GM19043 (cell line): ENCODE measurements around the gene PYCR2.
A peak's percentile ranks its signal among the peaks of the same experiment; 100 is the strongest.
"Not testable (repeated sequence)": the region's sequence is repeated elsewhere in the genome, so short reads cannot be mapped to it uniquely, and the experiment has no call there.

Experiments used
- ATAC-seq: cut with Tn5 transposase; IDR thresholded peaks from one replicate; pipeline ENCODE4 v1.9.1; 2021; ENCODE audit warnings: low read depth; ENCODE audit not compliant: unreplicated experiment

Gene PYCR2

GRCh38 chr1:225923692-225924555, at the start of gene PYCR2:
Gene PYCR2, minus strand, starts transcription at chr1:225924250. Its CDS starts 140 bp downstream, at chr1:225924110.
- ATAC-seq: peak; percentile 96

- no peak for ATAC-seq
Measured at GRCh38 chr1:225973158-225973557, 49.1 kb upstream of the PYCR2 start.

GRCh38 chr1:225972344-225973152, 48.5 kb upstream of the PYCR2 start:
- ATAC-seq: no peak

- ATAC-seq: not testable (repeated sequence)
Measured at GRCh38 chr1:225970592-225971157, 46.6 kb upstream of the PYCR2 start.

GRCh38 chr1:225969751-225970150, 45.7 kb upstream of the PYCR2 start:
- not testable (repeated sequence) for ATAC-seq

GRCh38 chr1:225965231-225965630, 41.2 kb upstream of the PYCR2 start:
- ATAC-seq: no peak

- no peak for ATAC-seq
Measured at GRCh38 chr1:225963735-225964530, 39.9 kb upstream of the PYCR2 start.

GRCh38 chr1:225962440-225962975, 38.5 kb upstream of the PYCR2 start:
- ATAC-seq: peak; percentile 75

GRCh38 chr1:225961659-225962439, 37.8 kb upstream of the PYCR2 start:
- ATAC-seq: no peak

- ATAC-seq: no peak
Measured at GRCh38 chr1:225958041-225958440, 34.0 kb upstream of the PYCR2 start.

- no peak for ATAC-seq
Measured at GRCh38 chr1:225954753-225955152, 30.7 kb upstream of the PYCR2 start.

- ATAC-seq: no peak
Measured at GRCh38 chr1:225953315-225953714, 29.3 kb upstream of the PYCR2 start.

GRCh38 chr1:225950905-225951497, 27.0 kb upstream of the PYCR2 start:
- ATAC-seq: no peak

GRCh38 chr1:225949041-225949440, 25.0 kb upstream of the PYCR2 start:
- no peak for ATAC-seq

- ATAC-seq: no peak
Measured at GRCh38 chr1:225946803-225947202, 22.8 kb upstream of the PYCR2 start.

GRCh38 chr1:225946082-225946620, 22.1 kb upstream of the PYCR2 start:
- no peak for ATAC-seq

GRCh38 chr1:225945564-225945963, 21.5 kb upstream of the PYCR2 start:
- no peak for ATAC-seq

GRCh38 chr1:225944951-225945350, 20.9 kb upstream of the PYCR2 start:
- ATAC-seq: peak; percentile 66

GRCh38 chr1:225944387-225944786, 20.3 kb upstream of the PYCR2 start:
- ATAC-seq: no peak
